C4-2B (cell line): ENCODE results near the gene OR6S1.

Experiments used
- H3K27ac ChIP-seq: fragments of 450-650 bp; 2 replicates; pipeline ENCODE4 v1.5.1; 2017
- ZFX ChIP-seq: fragments of 450-650 bp; IDR thresholded peaks from 2 replicates; pipeline ENCODE4 v1.6.1; 2017
- TF ChIP-seq, protein P1 (sequence below): fragments of 450-650 bp; conservative IDR thresholded peaks from 2 replicates; pipeline ENCODE4 v1.5.1; 2017; ENCODE audit warnings: mild to moderate bottlenecking

The OR6S1 gene

DNA sequence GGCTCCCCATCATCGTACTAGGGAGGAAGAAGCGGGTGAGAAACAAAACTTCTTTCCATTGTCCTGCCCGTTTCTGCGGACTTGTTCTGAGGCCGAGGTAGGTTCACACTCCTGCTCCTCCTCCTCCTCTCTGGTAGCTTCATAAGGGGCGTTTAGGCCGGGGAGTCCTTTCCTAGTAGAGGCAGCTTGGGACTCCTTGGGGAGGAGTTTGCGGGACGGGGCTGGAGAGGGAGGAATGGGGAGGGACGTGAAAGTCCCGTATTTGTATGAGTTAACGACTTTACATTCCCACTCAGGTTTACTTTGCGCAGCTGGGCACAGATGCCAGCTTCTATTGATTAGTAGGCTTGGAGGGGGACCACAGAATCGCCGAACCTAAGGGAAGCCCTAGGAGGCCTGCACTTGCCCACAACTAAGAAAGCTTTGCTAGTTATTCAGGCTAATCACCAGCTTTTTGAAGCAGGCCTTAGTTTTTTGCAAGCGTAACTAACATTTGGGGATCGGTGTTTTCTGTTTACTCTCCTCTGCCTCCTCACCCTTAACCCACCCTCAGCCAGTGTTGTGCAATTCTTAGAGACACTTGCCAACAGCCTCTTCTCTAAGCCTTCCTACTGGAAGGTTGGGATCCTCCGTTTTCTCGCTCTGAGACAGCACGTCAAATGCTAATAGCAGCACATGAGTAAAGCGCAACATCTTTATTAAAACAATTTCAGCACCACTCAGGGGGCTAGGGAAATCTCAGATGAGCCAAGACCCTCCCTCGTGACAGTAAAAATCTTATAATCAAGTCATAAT, 43.4 kb upstream of the OR6S1 start:
- H3K27ac ChIP-seq = peak overlapping the region; percentile 92
- TF ChIP-seq, protein P1, sequence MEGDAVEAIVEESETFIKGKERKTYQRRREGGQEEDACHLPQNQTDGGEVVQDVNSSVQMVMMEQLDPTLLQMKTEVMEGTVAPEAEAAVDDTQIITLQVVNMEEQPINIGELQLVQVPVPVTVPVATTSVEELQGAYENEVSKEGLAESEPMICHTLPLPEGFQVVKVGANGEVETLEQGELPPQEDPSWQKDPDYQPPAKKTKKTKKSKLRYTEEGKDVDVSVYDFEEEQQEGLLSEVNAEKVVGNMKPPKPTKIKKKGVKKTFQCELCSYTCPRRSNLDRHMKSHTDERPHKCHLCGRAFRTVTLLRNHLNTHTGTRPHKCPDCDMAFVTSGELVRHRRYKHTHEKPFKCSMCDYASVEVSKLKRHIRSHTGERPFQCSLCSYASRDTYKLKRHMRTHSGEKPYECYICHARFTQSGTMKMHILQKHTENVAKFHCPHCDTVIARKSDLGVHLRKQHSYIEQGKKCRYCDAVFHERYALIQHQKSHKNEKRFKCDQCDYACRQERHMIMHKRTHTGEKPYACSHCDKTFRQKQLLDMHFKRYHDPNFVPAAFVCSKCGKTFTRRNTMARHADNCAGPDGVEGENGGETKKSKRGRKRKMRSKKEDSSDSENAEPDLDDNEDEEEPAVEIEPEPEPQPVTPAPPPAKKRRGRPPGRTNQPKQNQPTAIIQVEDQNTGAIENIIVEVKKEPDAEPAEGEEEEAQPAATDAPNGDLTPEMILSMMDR = no peak
- TF ChIP-seq ZFX = no peak

DNA sequence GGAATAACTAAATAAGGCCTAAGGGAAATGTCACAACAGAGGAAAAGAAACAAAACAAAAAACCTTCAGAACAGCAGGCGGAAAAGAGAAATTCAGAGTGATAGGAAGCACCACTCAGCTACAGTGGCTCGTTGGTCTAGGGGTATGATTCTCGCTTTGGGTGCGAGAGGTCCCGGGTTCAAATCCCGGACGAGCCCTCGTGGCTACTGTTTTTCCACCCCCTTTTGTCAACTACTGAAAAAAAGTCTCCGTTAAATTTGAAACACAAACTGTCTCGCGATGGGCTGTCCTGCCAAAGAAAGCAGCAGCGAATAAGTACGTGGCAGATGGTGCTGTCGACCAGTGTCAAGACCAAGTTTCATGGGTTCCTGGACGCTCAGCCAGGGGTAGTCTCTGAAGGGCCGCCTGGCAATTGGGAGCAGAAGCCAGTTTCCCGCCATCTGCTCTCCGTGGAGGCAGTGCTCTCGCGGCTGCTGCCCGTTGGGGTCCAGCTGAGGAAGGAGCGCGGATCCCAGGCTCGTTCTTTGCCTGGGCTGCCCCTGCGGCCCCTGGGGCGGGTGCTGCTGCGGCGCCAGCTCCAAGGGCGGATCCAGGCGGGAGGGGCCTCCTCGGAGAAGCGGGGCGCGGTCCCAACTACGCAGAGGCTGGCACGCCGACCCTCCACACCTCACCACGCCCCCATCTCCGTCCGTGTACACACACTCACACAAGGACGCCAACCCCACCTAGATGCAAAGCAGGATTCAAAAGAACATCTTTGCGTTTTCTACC, 42.6 kb upstream of the OR6S1 start, which contains the start of gene RNASE4:
RNASE4 (plus strand) TSS at position 670 of the 771 bp plus-strand sequence. CDS start 14,812 bp downstream, outside the sequence.
- TF ChIP-seq, protein P1 = no peak
- TF ChIP-seq ZFX = no peak
- H3K27ac ChIP-seq = peak within 1 kb of the TSS; percentile 92

DNA sequence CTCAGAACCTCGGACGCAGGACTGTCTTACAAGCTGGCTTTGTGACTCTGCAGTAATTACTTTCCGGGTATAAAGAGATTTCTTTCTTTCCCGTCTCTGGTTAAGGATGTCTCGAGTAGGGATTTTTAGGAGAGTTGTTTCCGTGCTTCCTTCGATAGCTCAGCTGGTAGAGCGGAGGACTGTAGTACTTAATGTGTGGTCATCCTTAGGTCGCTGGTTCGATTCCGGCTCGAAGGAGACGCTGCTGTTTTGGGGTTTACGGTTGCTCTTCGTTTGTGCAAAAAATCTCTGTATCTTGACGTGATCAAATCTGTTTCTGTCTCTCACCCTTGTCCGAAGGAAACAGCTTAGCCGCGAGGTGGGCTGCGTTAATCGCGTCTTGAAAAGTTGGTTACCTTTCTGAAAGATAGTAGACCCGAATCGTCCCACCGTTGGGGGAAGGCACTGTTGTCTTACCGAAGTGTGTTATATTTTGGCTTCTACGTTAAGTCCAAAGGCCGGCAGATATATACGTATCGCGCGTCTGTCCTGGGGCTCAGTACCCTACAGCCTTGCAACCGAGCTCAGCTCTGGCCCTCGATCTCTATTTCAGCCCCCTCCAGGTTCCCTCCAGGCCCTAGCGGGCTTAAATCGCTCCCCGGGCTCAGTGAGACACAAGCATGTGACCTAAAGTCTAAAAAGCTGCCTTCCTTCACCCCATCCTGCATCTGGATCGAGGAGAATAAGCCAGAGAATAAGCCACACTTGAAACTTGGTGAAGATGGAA, 41.8 kb upstream of the OR6S1 start:
- peak overlapping the region; percentile 92 for H3K27ac ChIP-seq
- TF ChIP-seq ZFX = no peak
- TF ChIP-seq, protein P1 = no peak

DNA sequence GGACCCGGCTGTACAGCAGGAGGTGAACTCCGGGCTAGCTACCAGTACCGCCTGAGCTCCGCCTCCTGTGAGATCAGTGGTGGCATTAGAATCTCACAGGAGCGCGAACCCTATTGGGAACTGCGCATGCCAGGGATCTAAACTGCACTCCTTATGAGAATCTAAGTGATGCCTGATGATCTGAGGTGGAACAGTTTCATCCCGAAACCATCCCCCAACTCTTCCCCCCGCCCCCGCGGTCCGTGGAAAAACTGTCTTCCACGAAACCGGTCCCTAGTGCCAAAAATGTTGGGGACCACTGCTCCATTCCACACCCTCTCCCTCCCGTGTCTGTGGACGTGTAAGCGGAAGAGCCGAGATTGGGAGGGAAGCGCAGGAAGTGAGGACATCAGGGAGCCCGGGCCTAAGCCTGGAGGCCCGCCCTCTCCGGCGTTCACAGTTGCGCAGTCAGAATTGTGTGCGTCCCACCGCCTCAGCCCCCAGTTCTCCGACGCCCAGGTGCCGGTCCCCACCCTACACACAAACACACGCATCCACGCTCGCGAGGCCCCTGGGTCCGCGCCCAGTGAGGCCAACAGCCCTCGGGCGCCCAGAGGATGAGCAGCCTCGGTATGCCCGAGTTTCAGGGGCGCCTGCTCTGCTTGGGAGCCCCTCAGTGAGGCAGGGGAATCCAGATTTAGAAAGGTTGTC, 41.1 kb upstream of the OR6S1 start:
- no peak for TF ChIP-seq ZFX
- TF ChIP-seq, protein P1 = no peak
- H3K27ac ChIP-seq = peak overlapping the region; percentile 92

DNA sequence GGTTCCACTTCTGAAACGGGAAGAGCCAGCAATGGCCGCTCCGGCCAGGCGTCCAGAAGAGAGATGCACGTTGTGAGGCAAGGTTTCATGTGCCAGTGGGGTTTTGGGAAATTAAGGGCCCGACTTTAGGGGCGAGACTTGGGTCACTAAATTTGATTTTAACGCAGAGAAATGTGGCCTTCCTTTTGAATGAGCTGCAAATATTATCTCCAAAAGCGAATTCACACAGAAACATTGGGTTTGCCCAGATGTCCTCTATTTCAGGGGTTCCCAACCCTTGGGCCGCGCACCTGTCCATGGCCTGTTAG, 40.6 kb upstream of the OR6S1 start:
- peak overlapping the region; percentile 92 for H3K27ac ChIP-seq
- TF ChIP-seq, protein P1 = no peak; the same call in 1 of the 2 replicates
- TF ChIP-seq ZFX = no peak

DNA sequence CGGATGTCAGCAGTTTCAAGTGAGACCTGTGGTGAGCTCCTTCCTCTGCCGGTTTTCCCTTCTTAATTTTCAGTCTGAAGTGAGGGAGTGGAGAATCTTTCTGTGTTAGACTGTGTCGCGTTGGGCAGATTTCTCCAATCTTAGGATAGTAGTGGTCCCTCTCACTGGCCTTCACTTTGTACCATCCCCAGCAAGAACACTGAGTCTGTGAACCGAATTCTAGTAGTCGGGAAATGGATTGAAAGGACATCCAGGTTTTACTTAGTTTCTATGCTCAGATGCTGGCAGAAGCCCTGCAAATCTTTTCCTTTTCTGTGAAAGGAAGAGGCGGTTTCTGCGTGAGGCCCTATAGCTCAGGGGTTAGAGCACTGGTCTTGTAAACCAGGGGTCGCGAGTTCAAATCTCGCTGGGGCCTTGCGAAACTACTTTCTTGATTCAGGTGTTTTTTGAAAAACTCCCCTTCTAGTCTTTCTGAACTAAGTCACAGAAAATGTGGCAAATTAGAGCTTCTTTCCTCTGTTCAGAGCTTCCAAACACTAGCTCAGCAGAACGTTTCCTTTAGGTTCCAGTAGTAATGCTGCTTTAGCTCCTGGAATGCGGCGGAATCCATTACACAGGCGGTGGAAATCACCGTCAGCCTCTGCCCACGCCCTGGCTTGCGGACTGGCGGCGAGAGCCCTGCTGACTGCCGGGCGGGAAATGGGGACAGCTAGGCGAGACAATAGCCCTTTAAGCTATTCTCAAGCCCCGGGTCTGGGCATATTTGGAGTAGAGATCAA, 40.0 kb upstream of the OR6S1 start:
- peak overlapping the region; percentile 92 for H3K27ac ChIP-seq
- TF ChIP-seq, protein P1 = no peak
- no peak for TF ChIP-seq ZFX
